ENCODE data around the gene GAPDHS. TPM values are rescaled to one million over a fixed set of nuclear protein-coding genes. Genes with fewer than 3 reads are reported as not detected.

Gene GAPDHS
- total and polyA plus RNA-seq, 2 of the 13 experiments (the other 11 are each of a cell fraction or from before 2014, with no cell fraction given): not detected

DNA sequence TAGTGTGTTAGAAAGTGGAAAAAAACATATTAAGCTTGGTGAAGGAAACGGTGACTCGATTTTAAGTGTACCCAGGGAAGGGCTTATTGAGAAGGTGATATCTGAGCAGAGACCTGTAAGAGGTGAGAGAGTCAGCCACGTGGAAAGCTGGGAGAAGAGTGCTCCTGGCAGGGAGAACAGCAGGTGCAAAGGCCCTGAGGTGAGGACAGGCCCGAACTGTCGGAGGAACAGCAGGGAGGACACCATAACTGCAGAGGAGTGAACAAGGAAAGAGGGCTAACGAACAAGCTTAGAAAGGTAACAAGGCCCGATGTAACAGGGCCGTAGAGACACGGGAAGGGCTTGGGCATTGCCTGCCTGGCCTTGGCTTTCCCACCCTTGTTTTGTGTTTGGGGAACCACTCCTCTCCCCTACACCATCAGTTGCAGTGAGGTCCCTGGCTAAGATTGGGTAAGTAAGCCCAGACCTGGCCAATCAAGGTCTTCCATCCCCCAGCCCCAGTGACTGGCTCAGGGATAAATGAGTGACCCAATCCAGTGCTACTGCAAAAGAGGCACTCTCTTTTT is 22.9 kb downstream of the GAPDHS start:
- TF ChIP-seq EEA1 (CRISPR knock-in tag; IDR thresholded peaks at IDR 0.05; ENCODE audit: borderline replicate concordance): no peak
- TF ChIP-seq GATAD1 (CRISPR knock-in tag; IDR thresholded peaks at IDR 0.05): 0 out of 2 replicates have a peak, but pooled peaks have one; percentile 8
- WGBS (ENCODE audit: low lambda C conversion rate): 52% methylated on average over 9 of the region's 9 CpGs
- FAIRE-seq (no peak), DNase-seq (ENCODE audit: low spot score) (no peak), ATAC-seq (no peak)
- Histone ChIP-seq H3K27me3 (ENCODE audit: control insufficient read depth in 1 of 2, insufficient read depth in 2 of 2, low read length in 2 of 2) (peaks cover 1 to 43% of the 10 kb centered on the region in 2 experiments; a peak in 3 of 5 replicates), H3K4me2 (ENCODE audit: low read depth, low read length) (no peak overlapping the region), H3K27ac (ENCODE audit: extremely low read length, insufficient read depth, low read length) (no peak overlapping the region), H2AFZ (ENCODE audit: low read length) (no peak overlapping the region), H3K4me3 (replicated peaks in 1 of 3; ENCODE audit: insufficient read depth in 1 of 3, low read depth in 2 of 3, low read length in 3 of 3) (no peak overlapping the region), H3K36me3 (replicated peaks in 1 of 2; ENCODE audit: control insufficient read depth in 1 of 2, insufficient read depth in 2 of 2, low read length in 2 of 2) (no peaks in the 10 kb centered on the region), H3K9ac (ENCODE audit: insufficient read depth, low read depth, low read length) (no peak overlapping the region), H3K79me2 (ENCODE audit: insufficient read depth, low read length) (no peaks in the 10 kb centered on the region), H4K20me1 (ENCODE audit: insufficient read depth, low read length) (no peaks in the 10 kb centered on the region), H3K4me1 (ENCODE audit: insufficient read depth, low read length) (peaks cover 37% of the 10 kb centered on the region), H3K9me3 (ENCODE audit: low read length) (no peaks in the 10 kb centered on the region)
- POLR2A ChIA-PET: no interaction called here
- CTCF ChIA-PET (ENCODE audit: low intra/inter-chr PET ratio, low total read pairs): interaction anchor here (0.9 to 2.1 kb wide), 4 partner anchors 36 to 161 kb away, joined by 3 to 10 read pairs (median 7); partner anchors contain the start of gene KMT2B
- no TSS peak for BruUV-seq (replicated peaks)
- intact Hi-C loops (cut with micrococcal nuclease; ENCODE audit: unreplicated experiment) (loop anchor here (5.0 to 10.0 kb wide), 3 partner anchors 36 to 89 kb away; partner anchors contain the start of genes COX6B1, ETV2 and HAUS5), in situ Hi-C loops (cut with HindIII; ENCODE audit: extremely low pct_ligation_motif_present, low pct_unique_long_range_greater_than_20kb) (loop anchor here (5.0 kb wide), 1 partner anchor 36 kb away; no protein-coding TSS in a partner anchor)

DNA sequence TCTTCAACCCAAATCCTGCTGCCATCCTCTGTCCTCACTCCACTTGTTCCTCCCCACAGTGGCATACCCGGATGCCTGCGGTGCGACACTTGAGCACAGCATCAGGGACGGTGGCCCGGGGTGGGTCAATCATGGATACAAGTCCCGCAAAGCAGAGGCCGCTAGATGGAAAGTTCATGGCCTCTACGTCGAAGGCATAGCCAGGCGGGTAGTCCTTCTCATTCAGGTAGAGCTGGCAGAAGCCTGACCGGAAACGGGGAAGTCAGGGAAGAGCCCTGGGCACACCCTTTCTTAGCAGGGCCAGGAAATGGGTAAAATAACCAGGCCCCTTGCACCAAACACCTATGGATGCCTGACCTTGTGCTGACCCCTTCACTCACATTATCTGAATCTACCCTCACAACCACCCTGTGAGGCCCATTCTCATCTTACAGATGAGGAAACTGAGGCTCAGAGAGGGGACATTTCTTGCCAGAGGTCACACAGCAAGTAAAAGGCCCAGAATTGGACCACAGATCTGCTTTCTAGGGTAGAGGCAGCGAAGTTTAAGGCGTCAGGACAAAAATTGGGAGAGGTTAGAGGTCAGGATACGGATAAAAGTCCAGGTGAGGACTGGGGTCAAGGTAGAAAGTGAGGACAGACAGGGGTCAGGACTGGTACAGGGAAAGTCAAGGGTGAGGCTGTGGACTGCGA is 23.7 kb downstream of the GAPDHS start:
- ChIA-PET POLR2A (interaction anchor here (0.8 to 1.4 kb wide), 9 partner anchors 9 to 145 kb away, joined by 3 to 6 read pairs (median 4); partner anchors contain the start of gene COX6B1), CTCF (ENCODE audit: low intra/inter-chr PET ratio, low total read pairs) (interaction anchor here (1.8 to 2.0 kb wide), 2 partner anchors 137 to 160 kb away, joined by 4 to 9 read pairs; partner anchors contain the start of gene KMT2B)
- Histone ChIP-seq H3K27ac (ENCODE audit: extremely low read length, insufficient read depth, low read length) (no peak overlapping the region), H2AFZ (ENCODE audit: low read length) (no peak overlapping the region), H3K36me3 (replicated peaks in 1 of 2; ENCODE audit: control insufficient read depth in 1 of 2, insufficient read depth in 2 of 2, low read length in 2 of 2) (no peaks in the 10 kb centered on the region), H3K4me1 (ENCODE audit: insufficient read depth, low read length) (peaks cover 37% of the 10 kb centered on the region), H3K27me3 (ENCODE audit: control insufficient read depth in 1 of 2, insufficient read depth in 2 of 2, low read length in 2 of 2) (peaks cover 1 to 48% of the 10 kb centered on the region in 2 experiments; a peak in 3 of 5 replicates), H3K9me3 (ENCODE audit: low read length) (no peaks in the 10 kb centered on the region), H3K4me3 (replicated peaks in 1 of 3; ENCODE audit: insufficient read depth in 1 of 3, low read depth in 2 of 3, low read length in 3 of 3) (peak overlapping the region in 2 of 3 experiments; percentile 36 to 56; a peak in 2 of 6 replicates), H3K79me2 (ENCODE audit: insufficient read depth, low read length) (no peaks in the 10 kb centered on the region), H3K9ac (ENCODE audit: insufficient read depth, low read depth, low read length) (no peak overlapping the region), H4K20me1 (ENCODE audit: insufficient read depth, low read length) (no peaks in the 10 kb centered on the region), H3K4me2 (ENCODE audit: low read depth, low read length) (peak overlapping the region; percentile 56)
- FAIRE-seq: no peak
- WGBS (ENCODE audit: low lambda C conversion rate): 73% methylated on average over 16 of the region's 16 CpGs
- intact Hi-C loops (cut with micrococcal nuclease; ENCODE audit: unreplicated experiment): loop anchor here (5.0 to 10.0 kb wide), 3 partner anchors 35 to 88 kb away; partner anchors contain the start of genes COX6B1, ETV2 and HAUS5
- no peak for ATAC-seq
- TF ChIP-seq ZNF768 (CRISPR knock-in tag; IDR thresholded peaks at IDR 0.05) (peak; percentile 56; the same call in 1 of the 2 replicates), ZNF883 (CRISPR knock-in tag; IDR thresholded peaks at IDR 0.05; ENCODE audit: not compliant biosample characterization) (peak; percentile 42), BORCS8-MEF2B (CRISPR knock-in tag; IDR thresholded peaks at IDR 0.05) (0 out of 2 replicates have a peak, but pooled peaks have one; percentile 16), ZNF660 (CRISPR knock-in tag; IDR thresholded peaks at IDR 0.05; ENCODE audit: borderline replicate concordance, low read depth) (no peak), ZMYM3 (CRISPR knock-in tag; IDR thresholded peaks at IDR 0.05) (peak; percentile 6; the same call in 1 of the 2 replicates)
- no TSS peak for BruUV-seq (replicated peaks)
- DNase-seq (ENCODE audit: low spot score): no peak
- in situ Hi-C loops (cut with HindIII; ENCODE audit: extremely low pct_ligation_motif_present, low pct_unique_long_range_greater_than_20kb): loop anchor here (5.0 kb wide), 1 partner anchor 35 kb away; no protein-coding TSS in a partner anchor
